KMS-11 (cell line): Measurements from ENCODE around the gene ZNF408.

ENCODE experiments used
- H2AFZ ChIP-seq: fragments of 200-600 bp; sonication (generic); 2 replicates; pipeline ENCODE4 v1.6.1; 2016; ENCODE audit warnings: antibody characterized with exemption, mixed run types, low read depth
- H3K27ac ChIP-seq: fragments of 200-600 bp; sonication (generic); 2 replicates; pipeline ENCODE4 v1.6.1; 2016; ENCODE audit warnings: mild to moderate bottlenecking, mixed run types
- H3K27me3 ChIP-seq: fragments of 200-600 bp; sonication (generic); 2 replicates; pipeline ENCODE4 v1.6.1; 2017; ENCODE audit warnings: mild to moderate bottlenecking, low read depth, mixed run types, moderate library complexity; ENCODE audit not compliant: insufficient read depth
- H3K36me3 ChIP-seq: fragments of 200-600 bp; sonication (generic); 2 replicates; pipeline ENCODE4 v1.6.1; 2017; ENCODE audit warnings: mild to moderate bottlenecking, mixed run types; ENCODE audit not compliant: insufficient read depth
- H3K4me1 ChIP-seq: fragments of 200-600 bp; sonication (generic); 2 replicates; pipeline ENCODE4 v1.6.1; 2016; ENCODE audit warnings: mild to moderate bottlenecking, low read depth, mixed run types; ENCODE audit not compliant: poor library complexity, severe bottlenecking
- H3K4me2 ChIP-seq: fragments of 200-600 bp; sonication (generic); 2 replicates; pipeline ENCODE4 v1.7.0; 2016; ENCODE audit warnings: mild to moderate bottlenecking, mixed run types
- H3K4me3 ChIP-seq: fragments of 200-600 bp; sonication (generic); IDR thresholded peaks from 2 replicates; pipeline ENCODE4 v1.6.1; 2017; ENCODE audit warnings: low read depth, low read length, mixed read lengths; ENCODE audit not compliant: insufficient read depth
- H3K79me2 ChIP-seq: fragments of 200-600 bp; sonication (generic); 2 replicates; pipeline ENCODE4 v1.6.1; 2016; ENCODE audit warnings: low read depth, mixed run types; ENCODE audit not compliant: insufficient read depth
- H3K9ac ChIP-seq: fragments of 200-600 bp; sonication (generic); 2 replicates; pipeline ENCODE4 v1.6.1; 2016; ENCODE audit warnings: mild to moderate bottlenecking, mixed run types
- H4K20me1 ChIP-seq: fragments of 200-600 bp; sonication (generic); 2 replicates; pipeline ENCODE4 v1.6.1; 2016; ENCODE audit warnings: mild to moderate bottlenecking, mixed run types; ENCODE audit not compliant: insufficient read depth
- CTCF ChIP-seq: fragments of 200-600 bp; sonication (generic); conservative IDR thresholded peaks from 2 replicates; pipeline ENCODE4 v1.6.1; 2017; ENCODE audit warnings: low read depth, mild to moderate bottlenecking, antibody characterized with exemption, low read length, moderate library complexity, mixed read lengths

ZNF408 gene

DNA sequence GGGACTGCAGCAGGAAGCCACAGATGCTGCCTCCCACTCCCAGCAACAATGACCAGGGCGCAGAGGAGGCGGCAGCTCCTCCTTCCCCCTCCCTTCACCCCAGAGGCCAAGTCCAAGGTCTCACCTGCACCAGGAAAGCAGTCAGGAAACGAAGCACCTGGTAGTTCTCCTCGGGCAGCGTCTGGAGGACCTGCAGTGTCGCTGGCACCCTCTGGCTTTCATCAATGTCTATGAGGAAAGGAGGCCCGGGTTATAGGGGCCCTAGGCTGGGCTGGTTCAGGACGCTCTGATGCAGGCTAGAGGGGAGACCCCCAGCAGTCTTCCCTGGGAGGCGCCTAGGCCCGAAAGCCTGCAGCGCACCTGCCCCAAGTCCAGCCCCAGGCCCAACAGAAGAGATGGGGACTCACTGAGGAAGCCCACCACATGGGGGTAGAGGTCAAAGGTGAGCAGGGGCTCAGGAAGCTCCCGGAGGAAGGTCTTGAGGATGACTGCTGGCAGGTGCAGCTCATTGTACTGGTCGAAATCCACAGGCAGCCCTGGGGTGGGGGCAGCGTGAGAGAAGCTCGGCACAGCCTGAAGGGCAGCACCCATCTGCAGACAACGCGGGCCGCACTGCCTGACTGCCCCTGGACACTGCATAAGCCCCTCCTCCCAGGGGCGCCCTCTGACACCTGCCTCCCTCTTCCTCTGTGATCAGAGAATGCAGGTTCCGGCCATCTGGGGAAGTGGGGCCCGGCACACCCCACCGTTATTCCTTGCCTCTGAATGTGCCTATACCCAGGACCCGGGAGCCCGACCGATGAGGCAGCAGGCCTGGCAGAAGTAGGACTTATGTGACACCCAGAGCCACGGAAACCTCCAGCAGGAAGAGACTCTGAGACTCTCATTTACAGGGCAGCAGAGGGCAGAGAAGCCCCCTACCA, 21.3 kb upstream of the ZNF408 start:
- H3K79me2 ChIP-seq: no peaks in the 10 kb centered on the region
- H3K36me3 ChIP-seq: no peaks in the 10 kb centered on the region
- TF ChIP-seq CTCF: no peak
- H3K4me3 ChIP-seq: no peak overlapping the region
- no peak overlapping the region for H3K27ac ChIP-seq
- no peak overlapping the region for H3K9ac ChIP-seq
- no peaks in the 10 kb centered on the region for H4K20me1 ChIP-seq
- H2AFZ ChIP-seq: no peak overlapping the region
- H3K27me3 ChIP-seq: no peaks in the 10 kb centered on the region
- peaks cover 8% of the 10 kb centered on the region for H3K4me1 ChIP-seq
- H3K4me2 ChIP-seq: no peak overlapping the region

GRCh38 chr11:46680164-46680760, 20.6 kb upstream of the ZNF408 start:
- Histone ChIP-seq H4K20me1 (no peaks in the 10 kb centered on the region), H3K4me3 (no peak overlapping the region), H2AFZ (no peak overlapping the region), H3K36me3 (no peaks in the 10 kb centered on the region), H3K9ac (no peak overlapping the region), H3K27ac (no peak overlapping the region), H3K4me1 (peaks cover 3% of the 10 kb centered on the region), H3K27me3 (no peaks in the 10 kb centered on the region), H3K79me2 (no peaks in the 10 kb centered on the region), H3K4me2 (no peak overlapping the region)
- no peak for TF ChIP-seq CTCF

DNA sequence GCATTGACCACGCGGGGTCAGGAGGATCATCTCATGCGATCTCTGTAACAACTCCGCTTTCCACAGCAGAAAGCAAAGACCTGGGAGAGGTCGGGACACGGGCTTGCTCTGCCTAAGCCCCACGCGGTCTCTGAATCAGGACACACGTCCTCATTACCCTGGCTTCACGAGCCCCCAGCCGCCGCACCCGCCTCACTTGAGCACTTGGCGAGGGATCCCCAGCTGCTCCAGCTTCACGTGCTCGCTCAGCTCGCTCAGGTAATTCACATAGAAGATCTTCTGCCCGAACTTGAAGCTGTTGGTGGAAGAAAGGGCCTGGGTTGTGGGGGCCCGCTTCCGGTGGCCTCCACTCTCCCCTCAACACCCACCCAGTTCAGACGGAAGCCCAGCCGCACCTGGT, 20.0 kb upstream of the ZNF408 start:
- Histone ChIP-seq H3K9ac (no peak overlapping the region), H3K4me1 (peaks cover 3% of the 10 kb centered on the region), H3K27me3 (no peaks in the 10 kb centered on the region), H3K4me3 (no peak overlapping the region), H2AFZ (no peak overlapping the region), H3K36me3 (no peaks in the 10 kb centered on the region), H4K20me1 (no peaks in the 10 kb centered on the region), H3K27ac (no peak overlapping the region), H3K79me2 (no peaks in the 10 kb centered on the region), H3K4me2 (no peak overlapping the region)
- TF ChIP-seq CTCF: no peak

DNA sequence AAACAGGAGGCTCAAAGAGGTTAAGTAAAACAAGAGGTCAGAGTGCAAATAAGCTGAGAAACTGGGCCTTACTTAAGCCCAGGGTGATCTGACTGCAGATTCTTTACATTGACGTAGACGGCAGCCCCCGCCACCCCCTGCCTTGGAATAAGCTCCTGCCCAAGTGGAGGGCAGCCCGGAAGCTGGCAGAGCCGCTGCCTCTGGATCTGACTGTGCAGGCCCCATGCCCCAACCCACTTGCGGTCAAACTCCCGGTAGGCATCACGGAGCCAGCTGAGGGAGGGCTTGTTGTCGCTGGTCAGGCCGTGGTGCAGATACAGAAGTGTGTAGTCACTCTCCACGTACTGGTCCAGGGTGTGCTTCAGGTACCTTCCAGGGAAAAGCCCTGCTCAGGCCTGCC, 19.0 kb upstream of the ZNF408 start:
- Histone ChIP-seq H4K20me1 (no peaks in the 10 kb centered on the region), H2AFZ (no peak overlapping the region), H3K4me2 (no peak overlapping the region), H3K27ac (no peak overlapping the region), H3K9ac (no peak overlapping the region), H3K27me3 (no peaks in the 10 kb centered on the region), H3K4me1 (peaks cover 3% of the 10 kb centered on the region), H3K79me2 (no peaks in the 10 kb centered on the region), H3K4me3 (no peak overlapping the region), H3K36me3 (no peaks in the 10 kb centered on the region)
- TF ChIP-seq CTCF: no peak
